GM10248 (cell line): Measurements from ENCODE around the gene GNB1L.

Experiments
- CTCF ChIA-PET: fragments of 300-600 bp; sonication (Branson Sonifier 250); formaldehyde crosslinking; extraction: SDS; loops from one replicate; lab custom pipeline; 2021; ENCODE audit warnings: antibody characterized with exemption; lab: Yijun Ruan, JAX
- POLR2A ChIA-PET: fragments of 350-650 bp; sonication (Branson Sonifier 250); formaldehyde crosslinking; extraction: SDS; loops from one replicate; lab custom pipeline; 2020; ENCODE audit warnings: antibody characterized with exemption; lab: Yijun Ruan, JAX
- DNase-seq: peaks from one replicate; pipeline ENCODE4 v3.0.0; 2012; ENCODE audit errors: extremely low spot score
- TF ChIP-seq, protein P1 (sequence below): IDR thresholded peaks from 2 replicates; pipeline ENCODE4 v1.5.1; 2012; ENCODE audit warnings: mild to moderate bottlenecking, low read depth; ENCODE audit errors: extremely low read depth, missing control alignments, control extremely low read depth

The GNB1L gene

DNA sequence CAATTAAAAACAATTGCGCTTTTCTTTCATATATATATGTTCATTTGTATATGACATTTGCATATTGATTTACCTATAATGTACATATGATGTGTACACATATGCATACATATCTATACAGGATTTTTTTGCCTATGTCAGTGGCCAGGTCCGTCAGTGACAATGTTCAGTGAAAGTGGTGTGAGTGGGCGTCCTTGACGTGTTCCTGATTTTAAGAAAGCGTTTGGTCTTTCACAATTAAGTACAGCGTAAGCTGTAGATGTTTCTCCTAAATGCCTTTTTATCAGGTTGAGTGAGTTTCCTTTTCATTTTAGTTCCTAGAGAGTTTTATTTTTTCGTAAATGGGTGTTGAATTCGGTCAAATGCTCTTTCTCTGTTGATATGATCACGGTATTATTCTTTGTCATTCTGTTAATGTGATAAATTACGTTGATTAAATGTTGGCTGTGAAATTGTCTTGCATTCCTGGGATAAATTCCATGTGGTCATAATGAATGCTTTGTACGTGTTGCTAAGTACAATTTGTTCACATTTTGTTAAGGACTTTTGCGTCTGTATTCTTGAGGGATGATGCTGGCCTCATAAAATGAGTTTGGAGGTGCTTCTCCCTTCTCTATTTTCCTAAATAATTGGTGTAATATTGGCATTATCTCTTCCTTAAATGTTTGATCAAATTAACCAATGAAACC, 10.6 kb upstream of the GNB1L start:
- no peak for DNase-seq
- ChIA-PET POLR2A (no interaction called here), CTCF (interaction anchor here (0.9 to 1.0 kb wide), 4 partner anchors 9 to 45 kb away, joined by 3 to 4 read pairs (median 4); no protein-coding TSS in a partner anchor)
- TF ChIP-seq, protein P1, sequence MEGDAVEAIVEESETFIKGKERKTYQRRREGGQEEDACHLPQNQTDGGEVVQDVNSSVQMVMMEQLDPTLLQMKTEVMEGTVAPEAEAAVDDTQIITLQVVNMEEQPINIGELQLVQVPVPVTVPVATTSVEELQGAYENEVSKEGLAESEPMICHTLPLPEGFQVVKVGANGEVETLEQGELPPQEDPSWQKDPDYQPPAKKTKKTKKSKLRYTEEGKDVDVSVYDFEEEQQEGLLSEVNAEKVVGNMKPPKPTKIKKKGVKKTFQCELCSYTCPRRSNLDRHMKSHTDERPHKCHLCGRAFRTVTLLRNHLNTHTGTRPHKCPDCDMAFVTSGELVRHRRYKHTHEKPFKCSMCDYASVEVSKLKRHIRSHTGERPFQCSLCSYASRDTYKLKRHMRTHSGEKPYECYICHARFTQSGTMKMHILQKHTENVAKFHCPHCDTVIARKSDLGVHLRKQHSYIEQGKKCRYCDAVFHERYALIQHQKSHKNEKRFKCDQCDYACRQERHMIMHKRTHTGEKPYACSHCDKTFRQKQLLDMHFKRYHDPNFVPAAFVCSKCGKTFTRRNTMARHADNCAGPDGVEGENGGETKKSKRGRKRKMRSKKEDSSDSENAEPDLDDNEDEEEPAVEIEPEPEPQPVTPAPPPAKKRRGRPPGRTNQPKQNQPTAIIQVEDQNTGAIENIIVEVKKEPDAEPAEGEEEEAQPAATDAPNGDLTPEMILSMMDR, result no peak

DNA sequence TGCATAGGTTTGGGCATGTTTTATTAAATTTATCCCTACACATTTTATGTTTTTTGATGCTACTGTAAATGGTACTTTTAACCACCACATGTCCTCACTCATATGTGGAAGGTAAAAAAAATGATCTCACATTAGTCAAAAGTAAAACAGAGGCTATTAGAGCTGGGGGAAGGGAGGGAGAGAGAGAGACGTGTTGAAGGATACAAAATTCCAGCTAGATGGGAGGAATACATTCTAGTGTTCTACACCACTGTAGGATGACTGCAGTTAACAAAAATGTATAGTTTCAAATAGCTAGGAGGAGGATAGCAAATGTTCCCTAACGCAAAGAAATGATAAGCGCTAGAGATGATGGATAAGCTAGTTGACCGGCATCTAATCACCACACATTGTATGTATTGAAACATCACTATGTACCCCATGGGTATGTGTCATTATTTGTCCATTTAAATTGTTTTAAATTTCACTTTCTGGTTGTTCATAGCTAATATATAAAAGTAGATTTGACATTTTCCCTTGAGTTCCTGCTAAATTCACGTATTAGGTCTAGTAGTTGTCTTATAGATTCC, 9.9 kb upstream of the GNB1L start:
- no peak for DNase-seq
- ChIA-PET CTCF (interaction anchor here (0.9 to 1.5 kb wide), 5 partner anchors 9 to 135 kb away, joined by 3 to 4 read pairs (median 3); no protein-coding TSS in a partner anchor), POLR2A (no interaction called here)
- TF ChIP-seq, protein P1, result no peak

DNA sequence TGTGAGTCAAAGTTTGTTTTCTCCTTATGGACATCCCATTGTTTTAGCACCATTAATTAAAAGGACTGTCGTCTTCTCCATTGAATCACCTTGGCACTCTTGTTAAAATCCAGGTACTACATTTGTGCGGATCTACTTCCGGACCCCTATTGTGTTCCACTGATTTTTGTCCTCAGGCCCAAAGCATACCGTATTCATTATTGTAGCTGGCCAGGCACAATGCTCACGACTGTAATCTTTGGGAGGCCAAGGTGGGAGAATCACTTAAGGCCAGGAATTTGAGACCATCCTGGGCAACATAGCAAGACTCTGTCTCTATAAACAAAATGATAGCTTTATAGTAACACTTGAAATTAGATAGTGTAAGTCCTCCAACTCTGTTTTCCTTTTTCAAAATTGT, 8.9 kb upstream of the GNB1L start:
- ChIA-PET CTCF (interaction anchor here (1.5 kb wide), 1 partner anchor 134 kb away, joined by 3 read pairs; no protein-coding TSS in a partner anchor), POLR2A (no interaction called here)
- DNase-seq, result no peak
- TF ChIP-seq, protein P1, result no peak

DNA sequence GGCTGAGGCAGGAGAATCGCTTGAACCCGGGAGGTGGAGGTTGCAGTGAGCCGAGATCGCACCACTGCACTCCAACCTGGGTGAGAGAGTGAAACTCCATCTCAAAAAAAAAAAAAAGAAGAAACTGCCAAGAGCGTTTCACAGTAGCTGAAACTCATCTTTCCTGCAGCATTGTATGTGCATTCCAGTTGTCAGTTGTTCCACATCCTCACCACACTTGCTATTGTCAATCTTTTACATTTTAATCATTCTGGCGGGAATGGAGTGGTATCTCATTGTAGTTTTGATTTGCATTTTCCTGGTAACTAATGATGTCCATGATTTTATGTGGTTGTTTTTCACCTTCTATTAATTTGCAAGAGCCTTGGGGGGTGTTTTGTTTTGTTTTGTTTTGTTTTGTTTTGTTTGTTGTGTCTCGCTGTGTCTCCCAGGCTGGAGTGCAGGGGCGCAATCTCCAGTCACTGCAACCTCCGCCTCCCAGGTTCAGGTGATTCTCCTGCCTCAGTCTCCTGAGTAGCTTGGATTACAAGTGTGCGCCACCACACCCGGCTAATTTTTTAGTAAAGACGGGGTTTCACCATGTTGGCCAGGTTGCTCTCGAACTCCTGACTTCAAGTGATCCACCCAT, 8.1 kb upstream of the GNB1L start:
- no peak for DNase-seq
- TF ChIP-seq, protein P1, result no peak
- POLR2A ChIA-PET, result no interaction called here
- CTCF ChIA-PET, result interaction anchor here (1.0 kb wide), 1 partner anchor 24 kb away, joined by 3 read pairs; no protein-coding TSS in a partner anchor

DNA sequence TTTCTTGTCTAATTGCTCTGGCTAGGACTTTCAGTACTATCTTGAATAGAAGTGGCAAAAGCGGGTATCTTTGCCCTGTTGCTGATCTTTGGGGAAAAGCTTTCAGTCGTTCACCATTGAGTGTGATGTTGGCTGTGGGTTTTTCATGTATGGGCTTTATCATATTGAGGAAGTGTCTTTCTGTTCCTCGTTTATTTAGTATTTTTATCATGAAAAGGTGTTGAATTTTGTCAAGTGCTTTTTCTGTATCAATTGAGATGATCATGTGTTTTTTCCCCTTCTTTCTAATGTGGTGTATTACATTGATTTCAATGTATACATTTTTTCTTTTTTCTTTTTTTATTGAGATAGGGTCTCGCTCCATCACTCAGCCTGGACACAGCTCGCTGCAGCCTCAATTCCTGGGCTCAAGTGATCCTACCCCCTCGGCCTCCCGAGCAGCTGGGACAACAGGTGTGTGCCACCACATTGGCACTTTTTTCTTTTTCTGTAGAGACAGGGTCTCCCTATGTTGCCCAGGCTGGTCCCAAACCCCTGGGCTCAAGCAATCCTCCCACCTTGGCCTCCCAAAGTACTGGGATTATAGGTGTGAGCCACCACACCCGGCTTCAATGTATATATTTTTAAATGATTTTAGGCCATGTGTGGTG, 5.3 kb upstream of the GNB1L start:
- TF ChIP-seq, protein P1, result no peak
- CTCF ChIA-PET, result interaction anchor here (1.0 to 1.7 kb wide), 3 partner anchors 11 to 129 kb away, joined by 3 to 4 read pairs (median 4); no protein-coding TSS in a partner anchor
- no peak for DNase-seq
- POLR2A ChIA-PET, result no interaction called here

DNA sequence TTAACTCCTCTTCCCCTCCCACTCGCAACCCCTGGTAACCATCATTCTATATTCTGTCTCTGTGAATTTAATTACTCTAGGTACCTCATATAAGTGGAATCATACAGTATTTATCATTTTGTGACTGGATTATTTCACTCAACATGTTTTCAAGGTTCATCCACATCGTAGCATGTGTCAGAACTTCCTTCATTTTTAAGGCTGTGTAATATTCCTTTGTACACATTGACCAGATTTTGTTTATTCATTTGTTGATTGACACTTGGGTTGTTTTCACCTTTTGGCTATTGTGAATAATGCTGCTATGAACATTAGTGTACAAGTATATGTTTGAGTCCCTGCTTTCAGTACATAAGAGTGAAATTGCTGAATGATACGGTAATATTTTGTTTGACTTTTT, 2.7 kb upstream of the GNB1L start:
- CTCF ChIA-PET, result no interaction called here
- TF ChIP-seq, protein P1, result no peak
- no peak for DNase-seq
- POLR2A ChIA-PET, result no interaction called here
